DMS 273 (cell line): ENCODE results near the gene TRMT44.
A peak's percentile ranks its signal among the peaks of the same experiment; 100 is the strongest.
"Not testable (repeated sequence)": the region's sequence is repeated elsewhere in the genome, so short reads cannot be mapped to it uniquely, and the experiment has no call there.

Source experiments
- DNase-seq: peaks from one replicate; lab custom pipeline; 2025; ENCODE audit not compliant: unreplicated experiment; lab: John Stamatoyannopoulos, UW

Gene TRMT44

DNA sequence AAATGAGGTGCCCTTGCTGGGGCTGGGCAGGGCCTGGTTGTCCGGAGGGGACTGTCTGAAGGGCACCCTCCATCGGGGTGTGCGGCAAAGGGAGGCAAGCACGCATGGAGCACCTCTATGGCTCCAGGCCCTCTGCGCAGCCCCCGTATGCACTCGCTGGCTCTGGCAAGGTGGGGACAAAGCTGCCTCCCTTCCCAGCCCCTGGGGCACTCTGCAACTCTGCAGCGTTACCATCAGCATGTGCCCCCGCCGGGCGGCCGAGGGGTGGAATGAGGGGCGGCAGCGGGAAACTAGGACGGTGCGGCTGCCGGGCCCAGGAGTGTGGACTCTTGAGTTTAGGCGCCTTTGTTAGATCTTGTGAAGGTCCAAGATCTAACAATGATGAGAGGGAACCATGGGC lies 26.4 kb downstream of the TRMT44 start:
- DNase-seq = no peak

DNA sequence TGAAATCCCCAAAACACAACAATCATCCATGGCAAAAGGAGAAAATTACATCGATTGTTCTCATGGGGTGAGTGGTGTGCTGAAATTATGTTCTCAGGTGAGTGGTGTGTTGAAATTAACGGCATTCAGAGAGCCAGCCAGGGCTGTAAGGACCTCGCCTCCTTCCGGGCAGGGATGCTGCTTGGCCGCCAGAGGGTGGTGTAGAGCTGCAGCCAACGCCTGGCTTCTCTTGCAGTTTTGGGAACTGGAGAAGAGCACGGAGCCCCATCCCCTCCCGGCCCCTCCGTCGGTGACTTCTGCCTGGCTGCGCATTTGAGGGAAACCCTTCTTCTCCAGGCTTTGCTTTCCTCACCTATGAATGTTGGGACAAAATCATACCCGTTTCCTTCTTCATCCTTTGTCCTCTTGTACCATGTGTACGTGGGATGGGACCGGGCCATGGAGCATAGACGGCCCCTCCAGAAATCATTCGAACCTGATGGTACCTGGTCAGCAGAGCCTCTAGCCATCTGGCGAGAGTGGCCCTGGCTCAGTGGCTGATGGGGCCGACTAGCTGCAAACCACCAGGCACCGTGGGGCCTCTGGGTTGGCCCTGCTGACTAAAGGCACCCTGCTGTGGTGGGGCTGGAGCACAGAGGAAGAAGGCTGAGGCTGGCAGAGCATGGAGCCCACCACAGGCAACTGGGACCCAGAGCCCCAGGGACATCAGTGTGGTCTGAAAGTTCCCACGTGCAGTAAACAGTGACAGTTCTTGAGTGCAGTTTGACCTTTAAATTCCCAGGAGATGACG lies 28.4 kb downstream of the TRMT44 start:
- peak; percentile 71 for DNase-seq

DNA sequence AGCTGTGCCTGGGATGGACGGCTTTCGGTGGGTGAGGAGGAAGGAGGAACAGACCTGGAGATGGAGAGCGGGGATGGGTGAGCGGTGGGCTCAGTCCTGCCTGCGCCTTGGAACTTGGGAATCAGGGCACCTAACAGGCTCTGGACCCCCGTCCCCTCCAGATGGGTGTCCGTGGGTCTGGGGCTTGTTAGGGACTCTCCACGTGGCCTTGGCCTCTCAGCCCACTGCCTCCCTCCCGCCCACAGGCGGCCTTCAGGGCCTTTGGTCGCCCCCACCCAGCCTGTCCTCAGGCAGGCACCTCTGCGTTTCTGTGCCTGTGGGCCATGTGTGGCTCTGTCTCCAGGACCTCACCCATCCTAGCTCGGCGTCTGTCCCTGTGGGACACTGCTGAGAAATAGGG lies 29.0 kb downstream of the TRMT44 start:
- no peak for DNase-seq

DNA sequence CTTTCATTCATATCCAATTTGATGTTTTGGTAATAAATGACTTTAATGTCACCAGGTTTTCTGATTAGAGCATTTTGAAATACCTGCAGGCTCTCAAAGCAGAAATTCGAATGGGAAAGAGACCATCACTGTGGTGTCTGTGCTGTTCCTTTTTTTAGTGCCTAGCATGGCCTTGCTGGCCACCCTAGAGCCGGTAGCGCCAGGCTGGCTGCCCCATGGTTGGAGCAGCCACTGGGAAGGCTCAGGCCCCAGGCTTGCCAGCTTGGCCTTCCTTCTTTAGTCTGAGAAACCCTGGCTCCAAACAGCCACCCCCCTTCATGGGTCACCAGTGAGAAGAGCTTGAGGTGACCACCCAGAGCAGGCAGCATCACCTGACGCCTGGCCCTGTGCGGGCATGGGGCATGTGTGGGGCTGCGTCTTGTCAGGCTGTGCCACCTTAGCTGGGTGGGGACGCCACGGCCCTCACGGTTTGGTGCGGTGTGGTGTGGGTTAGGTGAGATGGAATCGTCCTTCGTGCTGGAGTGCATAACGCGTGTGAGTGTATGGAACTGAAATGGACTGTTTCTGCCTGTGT lies 30.0 kb downstream of the TRMT44 start:
- no peak for DNase-seq

DNA sequence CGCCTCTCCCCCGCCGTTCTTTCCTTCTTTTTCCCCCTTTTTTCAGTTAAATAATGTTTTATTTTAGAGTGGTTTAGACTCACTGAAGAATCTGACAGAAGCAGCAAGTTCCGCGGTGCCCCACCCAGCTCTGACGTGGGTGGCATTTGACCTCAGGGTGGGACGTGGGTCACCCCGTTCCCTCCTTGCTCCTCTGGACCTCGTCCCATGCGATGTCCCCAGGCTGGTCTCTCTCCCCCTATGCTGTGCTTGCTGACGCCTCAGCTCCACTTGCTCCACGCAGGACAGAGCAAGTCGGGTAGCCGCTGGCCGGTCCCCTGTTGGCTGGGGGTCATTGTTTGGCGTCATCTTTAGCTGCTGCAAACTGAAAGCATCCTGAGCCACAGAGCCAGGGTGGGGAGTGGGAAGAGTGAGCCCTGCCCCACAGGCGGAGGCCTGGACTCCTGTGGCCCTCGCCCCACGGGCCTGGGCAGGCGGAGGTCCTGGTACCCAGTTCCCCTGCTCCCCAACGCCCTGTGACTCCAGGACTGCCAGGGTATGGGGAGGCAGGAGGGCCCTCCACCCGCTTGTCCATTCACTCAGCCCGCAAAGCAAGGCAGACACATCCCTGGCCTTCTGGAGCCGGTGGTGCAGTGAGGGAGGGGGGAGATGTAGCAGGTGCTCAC lies 30.8 kb downstream of the TRMT44 start:
- no peak for DNase-seq

DNA sequence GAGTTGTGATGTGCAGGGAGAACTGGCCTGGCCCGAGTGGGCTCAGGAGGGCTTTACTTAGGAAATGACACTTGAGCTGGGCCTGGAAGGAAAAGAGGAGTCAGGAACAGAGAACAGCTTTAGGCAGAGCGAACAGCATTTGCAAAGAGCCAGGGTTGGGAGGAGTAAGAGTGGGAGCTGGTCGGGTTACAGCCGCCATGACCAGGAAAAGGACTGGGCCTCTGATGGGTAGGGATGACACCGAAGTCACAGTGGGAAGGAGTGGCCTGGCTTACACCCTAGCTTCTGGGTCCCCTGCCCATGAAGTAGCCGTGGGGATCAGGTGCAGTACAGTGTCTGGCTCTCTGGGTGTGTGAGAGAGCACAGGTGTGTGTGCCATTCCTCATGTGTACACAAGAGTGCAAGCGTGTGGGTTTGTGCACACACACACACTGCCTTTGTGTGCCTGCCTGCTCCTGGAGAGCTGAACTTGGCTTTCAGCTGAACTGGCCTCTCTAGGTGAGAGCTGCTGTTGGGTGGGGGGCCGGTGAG lies 31.6 kb downstream of the TRMT44 start:
- no peak for DNase-seq

DNA sequence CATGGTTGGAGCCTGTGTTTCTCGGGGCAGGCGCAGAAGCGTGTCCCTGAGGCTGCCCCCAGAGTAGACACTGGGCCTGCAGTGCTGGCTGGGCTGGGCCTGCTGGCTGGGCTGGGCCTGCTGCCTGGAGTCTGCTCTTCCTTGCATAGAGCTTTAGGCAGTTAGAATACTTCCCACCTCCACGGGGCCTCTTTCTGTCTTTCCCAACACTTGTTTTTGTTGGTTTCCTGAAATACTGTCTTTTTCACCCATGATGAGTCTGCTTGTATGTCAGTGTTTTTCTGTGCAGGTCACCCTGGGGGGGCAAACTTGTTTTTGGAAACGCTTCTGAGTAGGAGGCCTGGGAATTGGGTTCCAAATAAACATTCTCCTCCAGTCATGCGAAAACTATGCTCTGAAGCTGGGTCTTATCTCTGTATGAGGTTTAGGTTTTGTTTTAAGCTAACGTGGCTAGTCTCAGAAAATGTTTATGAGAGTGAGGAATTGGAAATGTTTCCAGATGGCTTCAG lies 32.2 kb downstream of the TRMT44 start:
- DNase-seq = no peak

DNA sequence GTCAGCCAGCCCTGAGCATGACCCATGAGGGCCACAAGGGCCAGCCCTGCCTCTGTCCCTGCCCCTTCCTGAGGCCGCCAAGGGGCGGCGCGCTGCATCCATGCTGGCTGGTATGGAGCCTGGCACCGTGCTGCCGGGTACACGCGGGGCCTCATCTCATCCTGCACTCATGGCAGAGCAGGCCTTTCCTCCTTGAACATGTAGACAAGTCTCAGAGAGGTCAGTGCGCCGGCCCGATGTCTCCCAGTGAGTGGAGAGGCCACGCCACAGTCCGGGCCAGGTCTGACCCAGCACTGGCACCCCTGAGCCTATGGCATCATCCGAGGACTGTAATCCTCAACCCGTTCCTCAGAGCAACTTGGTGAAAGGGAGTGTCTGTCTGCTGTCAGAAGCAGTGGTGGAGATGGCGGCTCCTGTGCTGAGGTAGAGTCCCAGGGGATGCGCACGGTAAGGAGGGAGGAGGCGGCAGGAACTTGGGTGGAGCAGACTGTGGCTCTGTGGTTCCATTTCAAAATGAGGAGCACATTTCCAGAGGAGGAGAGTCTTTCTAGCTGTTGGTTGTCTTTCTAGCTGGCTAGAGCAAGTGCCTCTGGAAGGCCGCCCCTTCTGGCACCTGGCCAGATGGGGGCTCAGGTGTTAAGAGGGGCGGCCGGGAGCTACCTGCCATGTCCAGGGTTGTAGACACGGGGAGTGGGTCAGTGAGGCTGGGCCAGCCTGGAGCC lies 32.8 kb downstream of the TRMT44 start:
- peak; percentile 7 for DNase-seq

DNA sequence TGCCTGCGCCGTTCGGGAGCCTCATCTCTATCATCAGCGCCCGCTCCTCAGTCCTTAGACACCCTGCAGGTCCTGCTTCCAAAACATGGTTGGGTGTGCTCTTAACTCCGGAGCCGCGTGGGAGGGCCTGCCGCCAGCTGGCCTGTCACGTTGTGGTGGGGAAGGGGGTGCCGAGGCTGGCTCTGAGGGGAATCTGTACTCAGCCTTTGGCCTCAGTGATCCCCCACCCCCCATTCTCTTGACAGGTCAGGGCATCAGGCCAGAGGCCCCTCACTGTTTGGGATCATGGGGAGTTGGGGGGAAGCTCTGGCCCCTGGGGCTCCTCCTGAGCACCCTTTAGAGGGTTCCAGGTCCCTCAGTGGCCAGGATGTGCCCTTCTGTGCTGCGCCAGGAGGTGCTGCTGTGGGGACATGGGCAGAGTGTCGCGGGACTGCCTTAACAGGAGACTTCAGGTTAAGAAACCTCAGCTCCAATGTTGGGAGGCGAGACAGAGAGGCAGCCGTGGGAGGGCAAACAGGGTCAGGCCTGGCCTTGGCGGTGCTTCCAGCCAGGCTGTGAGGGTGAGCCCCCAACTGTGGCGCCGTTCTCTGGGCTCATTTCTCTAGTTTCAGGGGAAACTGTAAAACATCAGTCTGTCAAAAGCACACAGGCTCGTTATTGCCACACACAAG lies 33.5 kb downstream of the TRMT44 start:
- no peak for DNase-seq

DNA sequence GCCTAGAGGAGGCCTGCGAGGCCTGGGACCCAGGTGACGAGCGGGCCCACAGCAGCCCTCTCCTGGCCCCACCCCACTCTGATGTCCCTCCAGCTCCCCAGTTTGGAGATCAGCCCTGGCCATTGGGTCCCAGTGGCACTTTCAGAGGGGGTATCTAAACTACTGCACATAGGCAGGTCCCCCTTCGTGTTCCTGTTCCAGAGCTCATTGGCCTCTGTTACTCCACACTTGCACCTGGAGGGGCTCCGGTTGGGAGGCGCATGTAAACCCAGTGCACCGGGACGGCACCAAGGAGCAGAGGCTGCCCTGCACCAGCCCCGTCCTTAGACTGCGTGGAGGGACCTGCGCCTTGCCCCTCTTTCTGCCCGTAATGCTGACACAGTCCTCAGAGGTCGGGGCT lies 34.3 kb downstream of the TRMT44 start:
- no peak for DNase-seq

DNA sequence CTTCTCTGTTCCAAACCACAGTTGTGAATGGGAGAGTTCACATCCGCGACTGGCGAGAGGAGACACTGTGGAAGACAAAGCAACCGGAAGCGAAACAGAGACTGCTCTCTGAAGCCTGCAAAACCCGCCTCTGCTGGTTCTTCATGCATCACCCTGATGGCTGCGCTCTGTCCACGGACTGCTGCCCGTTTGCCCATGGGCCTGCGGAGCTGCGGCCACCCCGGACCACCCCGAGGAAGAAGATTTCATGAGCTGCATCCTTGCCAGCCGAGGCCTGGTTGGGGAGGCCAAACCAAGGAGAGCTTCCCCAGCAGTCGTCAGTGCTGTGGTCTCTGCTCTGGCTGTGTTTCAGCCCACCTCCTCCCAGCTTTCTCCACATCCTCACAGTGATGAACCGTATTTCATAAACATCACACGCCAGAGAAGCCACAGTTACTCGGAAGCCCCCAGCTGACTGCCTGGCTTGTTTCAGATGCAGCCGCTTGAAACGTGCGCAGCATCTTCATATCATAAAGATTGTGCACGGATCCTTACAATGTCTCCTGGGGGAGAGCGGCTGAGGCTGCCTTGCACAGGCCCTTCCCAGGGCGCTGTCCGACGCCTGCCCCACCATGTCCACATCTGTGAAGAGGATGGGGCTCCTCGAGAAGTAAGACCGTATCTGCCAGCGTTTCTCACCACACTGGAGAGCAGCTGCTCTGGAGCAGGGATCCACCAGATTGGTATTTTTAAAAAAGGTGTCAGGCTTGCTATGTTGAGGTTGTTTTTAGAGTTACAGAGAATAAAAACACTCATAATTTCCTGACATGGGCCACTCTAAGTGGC lies 35.4 kb downstream of the TRMT44 start:
- no peak for DNase-seq

DNA sequence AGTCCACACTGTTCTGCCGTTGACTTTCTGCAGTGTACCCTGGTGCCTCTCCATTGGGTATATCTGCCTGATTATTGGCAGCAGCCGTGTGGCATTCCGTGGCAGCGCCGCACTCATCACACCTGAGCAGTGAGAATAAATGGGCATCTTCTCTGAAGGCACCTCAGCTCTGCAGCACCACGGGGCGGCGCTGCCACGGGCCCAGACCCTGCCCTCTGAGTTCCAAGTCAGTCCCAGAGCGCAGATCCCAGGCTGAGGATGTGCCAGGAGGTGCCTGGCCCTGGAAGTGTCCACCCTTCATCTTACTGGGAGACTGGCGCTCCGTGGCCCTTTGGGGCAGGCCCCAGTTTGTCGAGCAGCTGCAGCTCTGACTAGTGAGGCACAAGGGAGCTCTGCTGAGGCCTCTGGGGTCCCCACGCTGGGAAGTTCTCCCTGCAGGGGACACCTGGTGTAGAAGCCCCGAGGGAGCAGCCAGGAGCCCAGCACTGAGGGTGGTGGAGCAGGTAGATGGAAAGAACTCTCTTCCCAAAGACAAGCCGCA lies 36.6 kb downstream of the TRMT44 start:
- no peak for DNase-seq

DNA sequence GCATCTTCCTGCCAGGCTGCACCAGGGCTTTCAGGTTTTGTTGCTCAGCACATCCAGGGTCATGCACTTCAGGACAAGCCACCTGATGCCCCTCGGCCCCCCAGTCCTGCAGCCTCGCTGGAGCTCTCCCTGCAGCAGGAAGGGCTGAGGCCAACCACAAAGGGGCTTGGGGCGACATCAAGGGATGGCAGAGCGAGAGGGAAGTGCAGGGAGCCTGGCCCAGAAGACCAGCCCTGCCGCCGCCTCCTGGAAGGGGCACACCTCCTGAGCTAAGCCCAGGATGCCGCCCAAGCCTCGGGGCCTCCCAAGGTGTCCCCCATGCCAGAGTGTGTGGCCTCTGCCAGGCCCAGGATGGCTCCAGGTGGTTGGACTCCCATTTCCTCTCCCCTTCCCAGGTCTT lies 37.1 kb downstream of the TRMT44 start:
- DNase-seq = no peak

DNA sequence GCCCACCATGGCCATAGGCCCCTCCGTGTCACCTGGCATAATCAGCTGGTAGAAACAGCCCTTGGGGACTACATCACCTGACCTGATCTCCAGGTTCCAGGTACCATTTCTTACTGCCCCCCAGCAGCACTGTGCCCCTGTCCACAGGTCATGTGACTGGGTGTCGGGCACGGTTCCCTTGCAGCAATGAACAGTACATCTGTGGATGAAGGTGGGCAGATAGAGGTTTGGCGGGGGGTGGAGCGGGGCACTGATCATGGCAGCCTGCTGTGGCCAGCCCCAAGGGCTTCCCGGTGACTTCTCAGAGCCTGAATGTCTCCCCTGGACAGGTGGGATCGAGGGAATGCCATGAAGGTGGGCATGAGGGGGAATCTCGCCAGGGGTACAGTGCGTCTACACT lies 37.8 kb downstream of the TRMT44 start:
- no peak for DNase-seq

DNA sequence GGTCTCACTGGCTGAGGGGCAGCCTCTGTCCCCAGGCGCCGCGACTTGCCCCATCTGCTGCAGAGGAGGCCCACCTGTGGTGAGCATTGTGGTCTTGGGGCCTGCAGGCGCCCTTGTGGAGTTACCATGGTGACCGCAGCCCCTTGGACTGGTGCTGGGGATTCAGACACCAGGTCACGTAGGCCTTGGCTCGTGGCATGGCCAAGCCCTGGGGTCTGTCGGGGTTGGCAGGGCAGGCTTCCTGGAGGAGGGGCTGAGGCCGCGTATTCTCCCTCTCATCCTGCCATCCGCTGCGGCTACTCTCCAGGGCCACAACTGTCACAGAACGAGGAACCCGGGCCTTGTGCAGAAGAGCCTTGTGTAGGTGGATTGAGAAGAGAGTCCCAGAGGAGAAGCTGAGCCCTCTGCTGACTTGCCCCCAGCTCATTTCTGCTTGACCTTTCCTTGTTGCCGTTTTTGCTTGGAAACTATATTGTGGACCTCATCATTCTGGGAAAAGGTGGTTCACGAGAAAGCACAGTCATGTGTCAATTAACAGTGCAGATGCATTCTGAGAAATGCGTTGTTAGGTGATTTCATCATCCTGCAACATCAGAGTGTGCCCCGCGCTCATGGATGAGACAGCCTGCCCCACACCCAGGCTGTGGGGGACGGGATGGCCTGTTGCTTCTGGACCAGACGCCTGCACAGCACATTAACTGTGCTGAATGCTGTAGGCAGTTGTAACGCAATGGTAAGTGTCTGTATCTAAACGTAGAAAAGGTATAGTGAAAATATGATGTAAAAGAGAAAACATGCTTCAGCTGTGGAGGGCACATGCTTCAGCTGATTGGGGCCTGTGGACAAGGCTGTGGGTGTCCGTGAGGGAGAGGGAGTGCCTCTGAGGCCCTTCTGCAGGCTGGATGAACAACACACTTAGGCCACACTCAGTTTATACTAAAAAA lies 38.5 kb downstream of the TRMT44 start:
- no peak for DNase-seq

DNA sequence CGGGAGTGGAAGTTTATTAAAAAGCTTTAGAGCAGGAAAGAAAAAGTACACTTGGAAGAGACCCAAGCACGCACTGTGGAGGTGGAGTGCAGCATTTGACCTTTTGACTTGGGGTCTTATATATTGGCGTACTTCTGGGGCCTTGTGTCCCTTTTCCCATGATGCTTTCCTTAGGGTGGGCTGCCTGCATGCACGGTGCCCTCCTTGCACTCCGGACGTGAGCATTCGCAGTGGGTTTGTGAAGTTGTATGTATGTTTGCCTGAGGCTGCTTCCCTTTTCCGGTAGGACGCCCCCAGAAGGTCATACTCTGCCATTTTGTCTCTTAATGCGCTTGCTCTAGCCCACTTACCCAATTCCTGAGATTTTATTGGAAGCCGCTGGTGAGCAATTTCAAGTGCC lies 39.6 kb downstream of the TRMT44 start:
- DNase-seq = no peak

DNA sequence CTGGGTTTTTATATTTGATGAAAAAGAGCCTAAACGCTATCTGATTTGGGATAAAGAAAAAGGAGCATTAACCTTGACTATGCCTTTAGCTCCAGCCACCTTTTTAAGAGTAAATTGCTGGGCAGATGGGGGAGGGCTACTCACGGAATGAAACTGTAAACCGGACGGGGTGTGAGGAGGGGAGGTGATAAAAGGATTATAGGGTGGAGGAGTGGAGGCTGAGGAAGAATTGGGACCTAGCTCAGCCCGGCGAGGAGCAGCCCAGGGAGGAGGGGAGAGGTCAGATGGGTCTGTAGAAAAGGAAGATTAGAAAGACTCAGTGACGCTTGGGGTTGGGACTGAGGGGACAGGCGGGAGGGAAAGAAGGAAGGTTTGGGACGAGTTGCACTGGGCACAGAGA lies 46.1 kb downstream of the TRMT44 start:
- DNase-seq = not testable (repeated sequence)

DNA sequence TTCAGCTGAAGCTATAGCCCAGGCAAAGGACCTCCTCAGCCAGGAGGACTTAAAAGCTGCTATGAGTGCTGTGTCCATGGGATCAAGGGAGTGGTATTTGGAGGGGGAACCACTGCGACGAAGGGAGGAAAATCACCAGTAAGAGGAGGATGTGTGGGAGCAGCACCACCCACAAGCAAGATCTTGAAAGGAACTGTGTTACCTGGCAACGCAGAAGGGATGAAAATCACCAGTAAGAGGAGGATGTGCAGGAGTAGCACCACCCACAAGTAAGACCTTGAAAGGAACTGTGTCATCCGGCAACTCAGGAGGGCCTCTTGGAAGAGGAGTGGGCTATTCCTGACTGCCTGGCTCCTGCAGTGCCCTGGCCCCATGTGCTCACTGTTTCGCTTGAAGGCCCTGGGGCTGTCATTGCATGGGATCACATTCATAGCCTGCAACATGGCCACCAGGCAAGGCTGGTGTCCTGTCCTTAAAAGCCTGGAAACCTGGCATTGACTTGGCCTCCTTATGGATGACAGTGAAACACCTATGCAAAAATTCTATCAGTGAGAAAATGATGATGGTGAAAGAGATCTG lies 48.3 kb downstream of the TRMT44 start:
- no peak for DNase-seq
